HUES6 (cell line): ENCODE measurements around the gene BRSK2.

Experiments
- H3K27ac ChIP-seq: 2 replicates; pipeline ENCODE4 v1.7.0; 2013; ENCODE audit warnings: low read depth, mild to moderate bottlenecking, low read length, inconsistent platforms
- H3K27me3 ChIP-seq: 2 replicates; pipeline ENCODE4 v1.6.1; 2013; ENCODE audit warnings: low read length; ENCODE audit not compliant: control insufficient read depth, insufficient read depth
- H3K36me3 ChIP-seq: 2 replicates; pipeline ENCODE4 v1.6.1; 2013; ENCODE audit warnings: low read length; ENCODE audit not compliant: control insufficient read depth, insufficient read depth
- H3K4me1 ChIP-seq: 2 replicates; pipeline ENCODE4 v1.6.1; 2013; ENCODE audit warnings: low read length; ENCODE audit not compliant: control insufficient read depth, insufficient read depth
- H3K4me3 ChIP-seq: 2 replicates; pipeline ENCODE4 v1.5.1; 2013; ENCODE audit warnings: low read depth, low read length
- H3K9ac ChIP-seq: one replicate; pipeline ENCODE4 v1.6.1; 2013; ENCODE audit warnings: mild to moderate bottlenecking, low read length
- H3K9me3 ChIP-seq: 2 replicates; pipeline ENCODE4 v1.6.1; 2013; ENCODE audit warnings: low read depth, low read length; ENCODE audit not compliant: control insufficient read depth, insufficient read depth

Gene BRSK2

DNA sequence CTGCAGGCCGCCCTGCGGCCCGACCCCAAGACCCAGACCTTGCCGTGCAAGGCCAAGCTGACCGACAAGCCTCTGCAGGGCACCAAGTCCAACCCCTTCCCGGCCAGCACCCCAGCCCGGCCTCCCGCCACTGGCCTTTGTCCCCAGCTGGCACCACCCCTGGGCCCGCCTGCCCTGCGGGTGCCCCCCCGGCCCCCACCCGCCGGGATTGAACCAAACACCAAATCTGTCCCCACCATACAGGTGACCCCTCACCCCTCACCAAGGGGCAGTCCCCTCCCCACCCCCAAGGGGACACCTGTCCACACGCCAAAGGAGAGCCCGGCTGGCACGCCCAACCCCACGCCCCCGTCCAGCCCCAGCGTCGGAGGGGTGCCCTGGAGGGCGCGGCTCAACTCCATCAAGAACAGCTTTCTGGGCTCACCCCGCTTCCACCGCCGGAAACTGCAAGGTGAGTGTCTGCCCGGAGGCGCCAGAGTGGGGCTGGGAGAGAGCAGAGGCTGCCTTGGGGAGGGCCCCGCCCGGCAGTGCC is 60.7 kb downstream of the BRSK2 start:
- Histone ChIP-seq H3K9me3 (no peaks in the 10 kb centered on the region), H3K36me3 (peaks cover 8% of the 10 kb centered on the region; the same call in 1 of the 2 replicates), H3K9ac (no peak overlapping the region), H3K4me1 (peaks cover 6% of the 10 kb centered on the region; the same call in 1 of the 2 replicates), H3K27me3 (no peaks in the 10 kb centered on the region), H3K4me3 (no peak overlapping the region), H3K27ac (no peak overlapping the region)

DNA sequence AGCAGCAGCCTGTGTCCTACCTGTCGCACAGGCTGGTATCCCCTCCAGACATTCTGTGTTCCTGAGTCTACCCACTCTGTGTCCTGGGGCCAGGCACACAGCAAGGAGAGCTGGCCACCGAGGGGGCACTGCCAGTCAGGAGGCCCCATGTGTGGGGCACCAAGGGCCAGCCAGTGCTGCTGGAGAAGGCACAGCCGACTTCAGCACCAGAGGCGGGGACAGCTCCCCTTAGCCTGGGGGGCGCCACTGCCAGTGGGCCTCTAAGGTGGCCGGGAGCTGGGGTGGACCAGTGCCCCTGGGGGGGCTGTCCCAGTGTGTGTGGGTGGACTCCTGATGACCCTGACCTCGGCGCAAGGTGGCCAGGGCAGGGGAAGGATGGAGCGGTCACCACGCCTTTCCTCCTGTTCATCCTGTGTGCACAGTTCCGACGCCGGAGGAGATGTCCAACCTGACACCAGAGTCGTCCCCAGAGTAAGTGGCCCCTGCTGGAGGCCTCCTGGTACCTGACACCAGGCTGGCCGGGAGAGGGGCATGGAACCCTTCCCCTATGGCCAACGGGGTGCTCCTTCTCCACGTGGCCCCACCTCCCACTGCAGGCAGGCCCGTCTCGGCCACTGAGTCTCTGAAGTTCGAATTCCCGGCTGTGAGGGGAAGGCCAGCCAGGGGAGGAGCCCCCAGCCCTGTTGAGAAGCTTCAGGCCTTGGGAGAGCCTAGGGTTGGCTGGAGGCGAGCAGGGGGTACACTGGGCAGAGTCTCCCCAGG is 61.4 kb downstream of the BRSK2 start:
- Histone ChIP-seq H3K4me1 (peaks cover 6% of the 10 kb centered on the region; the same call in 1 of the 2 replicates), H3K9me3 (no peaks in the 10 kb centered on the region), H3K4me3 (no peak overlapping the region), H3K9ac (no peak overlapping the region), H3K27me3 (no peaks in the 10 kb centered on the region), H3K27ac (no peak overlapping the region), H3K36me3 (peaks cover 8% of the 10 kb centered on the region; the same call in 1 of the 2 replicates)

DNA sequence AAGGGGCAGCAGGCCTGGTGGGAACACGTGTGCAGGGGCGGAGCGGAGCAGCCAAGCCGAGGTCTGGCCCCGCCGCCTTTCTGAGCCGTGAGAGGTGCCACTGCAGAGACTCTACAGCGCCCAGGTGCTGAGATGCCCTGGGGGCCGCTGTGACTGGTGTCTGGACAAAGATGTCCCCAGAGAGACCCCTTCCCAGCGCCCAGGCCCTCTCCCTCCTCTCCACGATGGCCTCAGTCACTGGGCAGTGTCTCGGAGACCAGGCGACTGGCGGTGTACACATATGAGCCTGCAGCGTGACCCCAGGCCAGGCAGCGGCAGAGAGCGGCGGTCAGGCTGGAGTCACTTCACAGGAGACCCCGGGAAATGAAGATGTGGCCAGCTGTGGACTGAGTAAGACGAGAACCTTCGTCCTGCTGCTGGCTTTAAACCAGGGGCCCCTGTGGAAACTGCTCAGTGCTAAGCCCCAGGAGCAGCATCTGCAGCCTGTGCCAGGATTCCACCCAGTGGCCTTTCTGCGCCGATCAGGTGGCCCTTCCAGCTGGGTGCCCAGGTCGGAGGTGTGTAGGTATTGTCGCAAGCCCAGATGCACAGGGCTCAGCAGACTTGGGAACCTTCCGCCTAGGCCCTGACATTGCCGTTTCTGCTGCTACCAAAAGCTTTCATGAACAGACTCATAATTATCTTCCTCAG is 62.2 kb downstream of the BRSK2 start:
- Histone ChIP-seq H3K9me3 (no peaks in the 10 kb centered on the region), H3K36me3 (peaks cover 8% of the 10 kb centered on the region; the same call in 1 of the 2 replicates), H3K4me1 (peaks cover 6% of the 10 kb centered on the region; the same call in 1 of the 2 replicates), H3K27me3 (no peaks in the 10 kb centered on the region), H3K9ac (no peak overlapping the region), H3K27ac (no peak overlapping the region), H3K4me3 (no peak overlapping the region)

DNA sequence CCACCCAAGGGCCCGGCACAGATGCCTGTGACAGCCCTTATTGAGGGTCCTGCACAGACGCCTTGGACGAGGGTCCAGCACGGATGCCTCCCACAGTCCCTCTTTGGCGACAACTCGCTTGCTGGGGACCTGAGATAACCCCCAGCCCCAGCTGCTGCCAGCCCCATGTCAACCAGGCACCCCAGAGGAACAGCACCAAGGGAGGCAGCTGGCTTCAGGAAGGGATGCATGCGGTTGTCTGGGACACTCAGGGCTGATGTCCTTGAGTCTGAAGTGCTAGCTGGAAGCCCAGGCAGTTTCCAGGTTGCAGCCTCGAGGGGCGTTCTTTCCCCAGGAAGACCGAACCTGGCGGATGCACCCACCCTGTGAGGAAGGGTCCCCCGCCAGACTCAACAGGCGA is 63.0 kb downstream of the BRSK2 start:
- Histone ChIP-seq H3K36me3 (peaks cover 8% of the 10 kb centered on the region; the same call in 1 of the 2 replicates), H3K27ac (no peak overlapping the region), H3K9ac (no peak overlapping the region), H3K4me1 (peaks cover 6% of the 10 kb centered on the region; the same call in 1 of the 2 replicates), H3K9me3 (no peaks in the 10 kb centered on the region), H3K4me3 (no peak overlapping the region), H3K27me3 (no peaks in the 10 kb centered on the region)

DNA sequence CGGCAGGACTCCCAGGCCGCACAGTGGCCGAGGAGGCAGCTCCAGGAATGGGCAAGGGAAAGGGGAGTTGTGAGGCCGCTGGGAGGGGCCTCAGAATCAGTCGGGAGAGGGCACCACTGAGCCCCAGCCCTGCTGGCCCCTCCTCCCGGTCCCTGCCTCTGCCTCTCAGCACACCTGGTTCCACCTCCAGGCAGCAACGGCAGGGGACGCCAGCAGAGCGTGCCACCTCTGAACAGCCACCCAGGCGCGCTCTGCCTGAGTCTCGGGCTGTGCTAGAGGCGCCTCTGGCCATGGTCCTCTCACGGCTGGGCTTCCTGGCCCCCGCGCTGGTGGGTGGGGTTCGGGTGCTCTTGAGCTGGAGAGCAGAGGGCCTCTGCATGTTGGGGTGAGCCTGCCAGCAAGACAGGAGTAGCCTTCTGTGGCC is 63.9 kb downstream of the BRSK2 start:
- Histone ChIP-seq H3K9ac (no peak overlapping the region), H3K4me1 (peaks cover 11% of the 10 kb centered on the region), H3K27ac (no peak overlapping the region; the same call in 1 of the 2 replicates), H3K4me3 (no peak overlapping the region), H3K9me3 (no peaks in the 10 kb centered on the region), H3K27me3 (no peaks in the 10 kb centered on the region), H3K36me3 (peaks cover 8% of the 10 kb centered on the region; the same call in 1 of the 2 replicates)

DNA sequence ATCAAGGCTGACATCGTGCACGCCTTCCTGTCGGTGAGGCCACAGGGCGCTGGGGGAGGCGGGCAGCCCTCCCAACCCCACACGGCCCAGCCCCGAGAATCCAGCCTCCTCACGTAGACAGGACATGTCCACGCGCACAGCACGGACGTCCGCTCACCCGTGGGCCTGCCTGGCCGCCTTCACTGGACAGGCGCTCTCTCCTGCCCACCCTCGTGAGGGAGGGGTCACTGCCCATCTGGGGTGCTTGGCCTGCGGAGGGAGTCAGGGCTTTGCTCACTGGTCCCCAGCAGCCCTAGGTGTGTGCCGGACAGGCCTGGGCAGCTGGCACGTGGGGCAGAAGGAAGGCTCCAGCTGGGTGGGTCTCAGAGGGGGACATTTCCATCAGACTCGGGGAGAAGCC is 64.8 kb downstream of the BRSK2 start:
- no peak overlapping the region for H3K9ac ChIP-seq
- H3K27ac ChIP-seq = no peak overlapping the region
- no peak overlapping the region for H3K4me3 ChIP-seq
- peaks cover 12% of the 10 kb centered on the region for H3K4me1 ChIP-seq
- no peaks in the 10 kb centered on the region for H3K9me3 ChIP-seq
- no peaks in the 10 kb centered on the region for H3K27me3 ChIP-seq
- H3K36me3 ChIP-seq = peaks cover 8% of the 10 kb centered on the region; the same call in 1 of the 2 replicates

DNA sequence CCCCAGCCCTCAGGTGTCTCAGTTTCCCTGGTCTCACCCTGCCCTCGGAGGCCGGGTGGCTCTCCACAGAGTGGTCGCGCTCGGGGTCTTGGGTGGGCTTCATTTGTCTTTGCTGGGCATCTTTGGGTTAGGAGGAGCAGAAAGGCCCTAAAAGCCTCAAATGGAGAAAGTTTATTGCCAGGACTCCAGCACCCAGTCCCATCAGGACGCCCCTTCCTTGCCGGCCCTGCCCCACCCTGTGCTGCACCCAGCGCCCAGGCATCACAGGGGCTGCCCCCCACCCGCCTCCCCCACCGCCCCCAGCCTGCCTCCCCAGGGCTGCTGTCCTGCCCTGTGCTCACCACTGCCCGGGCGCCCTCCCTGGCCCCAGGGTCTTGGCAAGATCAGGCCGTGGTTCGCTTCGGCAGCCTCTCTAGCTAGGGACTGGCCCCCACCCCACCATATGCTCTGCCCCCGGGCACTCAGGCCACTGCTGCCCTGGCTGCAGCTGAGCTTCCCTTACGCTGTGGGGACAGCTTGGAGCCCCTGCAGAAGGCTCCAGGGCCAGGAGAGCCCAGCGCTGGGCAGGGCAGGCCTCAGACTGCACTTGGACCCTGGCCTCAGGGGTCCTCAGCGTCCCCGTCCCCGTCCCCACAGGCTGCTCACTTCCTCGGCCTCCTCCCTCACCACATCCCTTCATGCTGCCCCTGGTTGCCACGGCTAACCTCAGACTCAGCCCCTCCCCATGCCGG is 65.5 kb downstream of the BRSK2 start:
- H3K4me3 ChIP-seq = no peak overlapping the region
- H3K27ac ChIP-seq = no peak overlapping the region
- H3K4me1 ChIP-seq = peaks cover 12% of the 10 kb centered on the region
- no peaks in the 10 kb centered on the region for H3K27me3 ChIP-seq
- peaks cover 8% of the 10 kb centered on the region; the same call in 1 of the 2 replicates for H3K36me3 ChIP-seq
- no peaks in the 10 kb centered on the region for H3K9me3 ChIP-seq
- no peak overlapping the region for H3K9ac ChIP-seq

DNA sequence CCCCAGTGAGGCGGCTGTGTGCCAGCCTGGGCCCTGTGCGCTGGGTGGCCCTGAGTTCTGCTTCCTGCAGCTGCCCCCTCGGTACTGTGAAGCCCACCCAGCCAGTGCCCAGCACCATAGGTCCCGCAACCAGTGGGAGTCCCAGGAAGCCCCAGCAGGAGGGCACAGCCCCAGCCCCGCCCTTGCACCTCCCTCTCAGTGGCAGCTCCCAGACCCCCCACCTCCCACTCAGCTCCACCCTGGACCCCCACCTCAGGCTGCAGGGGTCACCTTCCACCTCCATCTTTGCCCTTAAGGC is 66.0 kb downstream of the BRSK2 start:
- Histone ChIP-seq H3K27me3 (no peaks in the 10 kb centered on the region), H3K9me3 (no peaks in the 10 kb centered on the region), H3K4me1 (peaks cover 12% of the 10 kb centered on the region), H3K9ac (no peak overlapping the region), H3K4me3 (no peak overlapping the region), H3K27ac (no peak overlapping the region), H3K36me3 (peaks cover 8% of the 10 kb centered on the region; the same call in 1 of the 2 replicates)

DNA sequence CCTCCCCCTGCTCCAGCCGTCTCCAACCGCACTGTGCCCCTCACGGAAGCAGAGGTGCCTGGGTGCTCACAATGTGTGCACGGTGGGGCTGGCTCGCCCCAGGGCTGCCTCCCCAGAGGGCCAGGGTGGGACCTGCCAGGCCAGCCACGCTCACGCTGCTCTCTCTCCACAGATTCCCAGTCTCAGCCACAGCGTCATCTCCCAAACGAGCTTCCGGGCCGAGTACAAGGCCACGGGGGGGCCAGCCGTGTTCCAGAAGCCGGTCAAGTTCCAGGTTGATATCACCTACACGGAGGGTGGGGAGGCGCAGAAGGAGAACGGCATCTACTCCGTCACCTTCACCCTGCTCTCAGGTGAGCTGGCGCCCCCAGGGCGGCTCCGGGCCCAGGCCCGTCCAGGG is 66.4 kb downstream of the BRSK2 start:
- no peaks in the 10 kb centered on the region for H3K9me3 ChIP-seq
- H3K27ac ChIP-seq = no peak overlapping the region
- H3K4me3 ChIP-seq = no peak overlapping the region
- peaks cover 8% of the 10 kb centered on the region; the same call in 1 of the 2 replicates for H3K36me3 ChIP-seq
- peaks cover 12% of the 10 kb centered on the region for H3K4me1 ChIP-seq
- no peak overlapping the region for H3K9ac ChIP-seq
- no peaks in the 10 kb centered on the region for H3K27me3 ChIP-seq

DNA sequence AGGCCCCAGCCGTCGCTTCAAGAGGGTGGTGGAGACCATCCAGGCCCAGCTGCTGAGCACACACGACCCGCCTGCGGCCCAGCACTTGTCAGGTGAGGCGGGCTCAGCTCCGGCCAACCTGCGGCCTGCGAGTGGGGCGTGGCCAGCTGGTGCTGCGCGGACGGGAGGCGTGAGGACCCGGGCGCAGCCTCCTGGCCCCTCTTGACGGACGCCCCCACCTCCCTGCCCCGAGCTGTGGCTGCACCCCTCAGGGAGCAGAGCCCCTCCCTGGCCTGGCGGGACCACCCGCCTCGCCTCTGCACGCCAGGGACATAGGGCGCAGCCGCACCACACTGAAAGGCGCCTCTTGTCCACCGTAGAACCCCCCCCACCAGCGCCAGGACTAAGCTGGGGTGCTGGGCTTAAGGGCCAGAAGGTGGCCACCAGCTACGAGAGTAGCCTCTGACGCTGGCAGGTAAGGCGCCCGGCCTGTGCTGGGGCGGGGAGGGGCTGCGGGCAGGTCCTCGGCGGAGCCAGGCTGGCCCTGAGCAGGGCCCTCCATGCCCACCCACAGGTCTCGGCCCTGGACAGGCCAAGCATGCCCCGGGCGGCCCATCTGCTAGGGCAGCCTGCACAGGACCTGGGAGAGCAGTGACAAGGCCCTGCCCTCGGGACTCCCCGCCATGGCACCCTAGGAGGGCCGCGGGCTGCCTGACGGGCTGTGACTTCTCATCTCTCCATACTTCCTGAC is 67.0 kb downstream of the BRSK2 start:
- no peak overlapping the region for H3K9ac ChIP-seq
- H3K27ac ChIP-seq = no peak overlapping the region
- no peaks in the 10 kb centered on the region for H3K27me3 ChIP-seq
- peaks cover 8% of the 10 kb centered on the region; the same call in 1 of the 2 replicates for H3K36me3 ChIP-seq
- H3K4me1 ChIP-seq = peaks cover 12% of the 10 kb centered on the region
- H3K9me3 ChIP-seq = no peaks in the 10 kb centered on the region
- H3K4me3 ChIP-seq = no peak overlapping the region
